Measurements from ENCODE around the gene SLC13A3.

Gene SLC13A3

DNA sequence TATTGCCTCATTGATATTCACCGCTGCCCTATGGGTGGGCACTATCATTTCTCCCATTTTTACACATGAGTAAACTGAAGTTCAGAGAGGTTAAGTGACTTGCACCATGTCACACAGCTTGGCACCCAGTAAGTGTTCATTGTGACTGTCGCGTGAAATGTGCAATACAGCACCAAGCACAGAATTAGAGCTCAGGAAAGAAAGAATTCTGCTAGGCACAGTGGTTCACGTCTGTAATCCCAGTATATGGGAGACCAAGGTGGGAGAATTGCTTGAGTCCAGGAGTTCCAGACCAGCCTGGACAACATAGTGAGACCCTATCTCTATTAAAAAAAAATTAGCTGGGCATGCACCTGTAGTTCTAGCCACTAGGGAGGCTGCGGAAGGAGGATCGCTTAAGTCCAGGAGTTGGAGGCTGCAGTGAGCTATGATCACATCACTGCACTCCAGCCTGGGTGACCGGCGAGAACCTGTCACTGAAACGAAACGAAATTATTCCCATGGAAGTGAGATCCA, 626 bp downstream of the SLC13A3 start:
- no peak for DNase-seq

DNA sequence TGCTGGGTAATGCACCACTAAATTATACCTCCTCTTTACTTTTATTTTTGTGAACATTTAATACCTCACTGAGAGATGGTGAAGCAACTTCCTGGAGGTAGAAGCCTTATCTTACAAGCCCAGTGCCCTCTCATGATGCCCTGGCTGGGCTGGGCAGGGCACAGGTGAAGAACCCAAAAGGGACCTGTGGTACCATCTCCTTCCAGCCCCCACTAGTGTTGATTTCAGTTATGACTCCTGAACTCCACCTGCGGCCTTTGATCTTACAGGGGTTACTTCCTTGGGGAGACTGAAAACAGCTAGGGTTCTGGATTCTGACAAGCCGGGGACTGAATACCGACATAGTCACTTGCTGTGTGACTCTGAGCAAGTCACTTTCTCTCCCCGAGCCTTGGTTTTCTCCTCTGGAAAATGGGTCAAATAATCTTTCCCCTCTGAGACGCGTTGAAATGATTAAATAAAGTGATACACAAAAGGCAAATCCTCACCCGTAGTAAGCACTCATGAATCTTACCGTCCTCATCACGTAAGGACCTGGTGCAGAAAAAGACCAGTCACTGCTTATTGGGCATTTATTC, 1.2 kb downstream of the SLC13A3 start:
- no peak for DNase-seq

GRCh38 chr20:46649650-46649949, 1.7 kb downstream of the SLC13A3 start:
- DNase-seq = no peak

- no peak for DNase-seq
Observed at GRCh38 chr20:46648903-46649649, 2.2 kb downstream of the SLC13A3 start.

- DNase-seq = no peak
Observed at GRCh38 chr20:46647469-46647868, 3.8 kb downstream of the SLC13A3 start.

DNA sequence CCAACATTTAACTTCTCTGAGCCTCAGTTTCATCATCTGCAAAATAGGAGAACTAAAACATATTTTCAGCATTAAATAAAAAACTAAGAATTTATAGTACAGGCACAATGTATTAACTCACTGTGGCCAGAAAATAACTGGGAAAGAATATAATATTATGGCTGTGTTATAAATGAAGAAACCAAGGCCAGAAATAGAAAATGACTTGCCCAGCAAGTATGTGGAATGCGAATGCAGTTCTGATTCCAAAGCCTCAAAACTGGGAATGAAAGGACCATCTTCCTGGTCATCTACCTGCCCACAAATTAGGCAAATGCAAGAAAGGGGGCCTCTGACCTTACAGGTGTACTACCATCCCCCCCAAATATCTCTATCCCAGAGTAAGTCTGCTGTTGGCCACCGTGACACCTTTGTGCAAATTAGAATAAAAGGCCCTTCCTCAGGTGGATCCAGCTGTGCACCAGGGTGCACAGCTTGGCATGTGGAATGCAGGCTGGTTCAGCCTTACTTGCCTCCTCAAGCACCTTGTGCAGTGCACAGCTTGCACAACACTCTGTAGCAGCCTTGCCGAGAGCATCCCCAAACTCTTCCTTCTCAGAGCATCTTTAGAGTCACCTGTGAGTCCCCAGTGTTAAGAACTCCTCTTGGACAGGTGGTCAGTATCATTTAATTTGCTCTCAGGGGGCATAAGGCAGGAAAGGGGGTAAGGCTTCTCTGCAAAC, 4.4 kb downstream of the SLC13A3 start:
- no peak for DNase-seq

DNA sequence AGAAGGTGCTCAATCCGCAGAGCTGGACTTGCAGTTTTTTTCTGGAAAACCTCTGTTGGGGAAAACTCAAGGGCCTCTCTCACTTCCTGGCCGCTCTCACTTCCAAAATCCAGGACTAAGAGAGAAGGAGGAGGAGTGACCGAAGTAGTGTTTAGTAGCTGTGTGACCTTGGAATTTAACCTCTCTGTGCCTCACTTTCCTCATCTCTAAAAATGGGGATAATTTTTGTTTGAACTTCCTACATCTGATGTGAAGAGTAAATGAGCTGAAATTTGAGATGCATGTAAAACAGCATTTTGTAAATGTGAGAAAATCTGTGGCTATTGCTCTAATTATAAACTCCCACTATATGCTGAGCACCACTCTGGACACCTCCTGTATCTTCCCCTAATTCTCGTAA, 5.1 kb downstream of the SLC13A3 start:
- DNase-seq = no peak

GRCh38 chr20:46644733-46645132, 6.5 kb downstream of the SLC13A3 start:
- no peak for DNase-seq

DNA sequence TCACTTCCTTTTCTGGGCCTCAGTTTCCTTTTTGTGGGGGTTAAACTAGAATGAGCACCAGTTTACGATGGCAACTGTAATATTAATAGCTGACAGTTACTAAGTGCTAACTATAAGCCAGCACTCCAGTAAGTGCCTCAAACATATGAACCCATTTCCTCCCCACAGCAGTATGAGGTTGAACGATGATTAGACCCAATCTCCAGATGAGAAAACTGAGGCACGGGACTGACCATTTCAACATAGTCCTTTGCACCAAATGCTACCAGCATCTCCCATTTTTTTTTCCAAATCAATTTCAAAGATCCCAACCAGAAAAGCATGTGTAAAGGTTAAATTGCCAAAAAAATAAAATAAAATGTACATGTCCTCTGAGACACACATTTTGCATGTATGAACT, 7.1 kb downstream of the SLC13A3 start:
- no peak for DNase-seq

- no peak for DNase-seq
Observed at GRCh38 chr20:46642969-46643343, 8.3 kb downstream of the SLC13A3 start.

GRCh38 chr20:46642265-46642968, 8.8 kb downstream of the SLC13A3 start:
- no peak for DNase-seq

- no peak for DNase-seq
Observed at GRCh38 chr20:46641424-46641823, 9.8 kb downstream of the SLC13A3 start.

DNA sequence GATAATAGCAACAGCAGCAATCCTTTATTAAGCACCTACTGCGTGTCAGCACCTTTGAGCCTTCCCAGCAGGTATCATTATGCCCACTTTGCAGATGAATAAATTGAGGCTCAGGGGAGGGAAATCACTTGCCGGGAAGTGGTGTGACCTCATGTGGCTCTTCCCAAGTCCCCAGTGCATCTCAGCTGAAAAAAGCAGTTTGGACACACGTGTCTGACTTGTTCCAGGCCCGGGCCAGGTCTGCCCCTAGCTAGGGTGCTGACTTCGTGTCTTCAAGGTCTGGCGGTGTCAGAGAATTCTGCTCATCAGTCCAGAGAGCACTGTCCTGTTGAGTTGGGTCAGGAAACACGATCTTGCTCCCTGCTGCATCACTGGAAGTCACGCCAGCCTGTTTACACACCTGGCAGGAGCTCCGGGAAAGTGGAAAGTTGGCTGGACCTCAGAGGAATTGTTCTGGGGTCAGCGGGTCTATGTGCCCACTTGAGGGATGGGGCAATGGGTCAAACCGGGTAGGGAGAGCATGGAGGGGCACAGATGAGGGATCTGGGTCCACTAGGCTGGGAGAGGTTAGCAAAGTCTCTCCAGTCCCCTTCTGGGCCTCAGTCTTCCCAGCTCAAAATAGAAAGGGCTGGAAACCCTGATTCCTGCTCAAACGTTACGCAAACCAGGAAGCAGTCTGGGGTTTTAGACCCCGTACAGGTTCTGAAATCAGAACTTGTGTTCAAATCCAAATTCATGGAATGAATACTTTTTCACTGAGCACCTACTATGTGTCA, 10.5 kb downstream of the SLC13A3 start:
- DNase-seq = no peak

- DNase-seq = no peak
Observed at GRCh38 chr20:46640044-46640443, 11.2 kb downstream of the SLC13A3 start.

GRCh38 chr20:46639587-46639986, 11.7 kb downstream of the SLC13A3 start:
- DNase-seq = no peak

DNA sequence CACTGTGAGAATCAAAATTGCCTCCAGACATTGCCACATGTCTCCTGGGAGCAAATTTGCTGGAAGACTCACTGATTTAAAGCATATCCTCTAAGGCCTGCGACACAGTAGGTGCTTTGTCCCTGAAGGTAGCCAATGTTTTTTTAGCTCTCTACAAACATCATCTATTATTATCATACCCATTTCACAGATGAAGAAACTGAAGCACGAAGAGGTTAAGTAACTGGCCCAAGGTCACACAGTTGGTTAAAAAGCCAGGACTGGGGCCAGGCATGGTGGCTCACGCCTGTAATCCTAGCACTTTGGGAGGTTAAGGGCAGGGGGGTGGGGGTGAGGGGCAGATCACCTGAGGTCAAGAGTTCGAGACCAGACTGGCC, 12.4 kb downstream of the SLC13A3 start:
- DNase-seq = no peak

- DNase-seq = no peak
Observed at GRCh38 chr20:46638134-46638897, 12.9 kb downstream of the SLC13A3 start.

DNA sequence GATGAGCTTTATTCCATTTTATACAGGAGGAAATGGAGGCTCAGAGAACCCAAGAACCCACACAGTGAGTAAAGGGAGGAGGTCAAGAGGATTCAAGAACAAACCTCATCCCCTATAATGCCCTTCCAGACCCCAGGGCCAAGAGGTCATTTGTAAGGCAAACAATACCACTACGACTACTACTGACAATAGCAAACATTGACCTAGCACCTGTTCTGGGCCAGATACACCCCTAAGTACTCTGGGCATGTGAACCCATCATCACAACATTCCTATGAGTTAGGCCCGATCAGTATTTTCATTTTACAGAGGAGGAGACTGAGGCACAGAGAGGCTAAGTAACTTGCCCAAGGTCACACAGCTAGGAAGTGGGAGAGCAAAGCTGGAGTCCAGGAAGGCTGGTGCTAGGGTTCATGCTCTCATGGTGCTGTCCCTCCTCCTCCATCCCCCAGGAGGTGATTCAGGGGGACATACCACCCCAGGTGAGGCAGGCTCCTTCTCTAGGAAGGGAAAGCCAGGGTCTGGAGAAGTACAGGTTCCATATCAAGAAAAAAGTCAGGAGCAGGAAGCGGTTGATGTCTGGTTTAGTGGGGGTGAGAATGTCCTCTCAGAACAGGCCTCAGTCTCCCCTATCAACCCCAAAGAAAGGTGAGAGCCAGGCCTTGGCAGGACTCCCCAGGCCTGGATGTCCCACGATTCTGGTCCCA, 13.7 kb downstream of the SLC13A3 start:
- no peak for DNase-seq

DNA sequence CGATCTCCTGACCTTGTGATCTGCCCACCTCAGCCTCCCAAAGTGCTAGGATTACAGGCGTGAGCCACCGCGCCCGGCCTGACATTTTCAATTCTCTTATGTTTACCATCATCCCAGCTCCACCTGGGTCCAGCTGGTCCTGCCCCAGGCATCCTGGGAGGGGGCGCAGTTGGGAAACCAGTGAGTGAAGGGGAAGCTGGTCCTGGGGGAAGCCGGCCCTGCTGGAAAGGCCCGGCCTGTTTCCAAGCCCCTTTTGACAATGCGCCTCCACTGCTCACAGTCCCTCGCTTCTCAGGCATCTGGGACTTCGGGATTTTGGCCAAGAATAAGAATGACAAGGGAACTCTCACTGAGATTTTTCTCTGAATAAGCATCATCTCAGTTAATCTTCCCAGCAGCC, 14.2 kb downstream of the SLC13A3 start:
- DNase-seq = no peak

- DNase-seq = no peak
Observed at GRCh38 chr20:46636514-46636913, 14.7 kb downstream of the SLC13A3 start.

GRCh38 chr20:46635514-46636136, 15.6 kb downstream of the SLC13A3 start:
- DNase-seq = no peak

Measured in HCEC 1CT (cell line).